Endometrial microvascular endothelial cells (primary cell): ENCODE results near the gene ICE1. TPM values are rescaled to one million over a fixed set of nuclear protein-coding genes. Genes with fewer than 3 reads are reported as not detected.
"Not testable (repeated sequence)": the region's sequence is repeated elsewhere in the genome, so short reads cannot be mapped to it uniquely, and the experiment has no call there.

Source experiments
- in situ Hi-C: cut with HindIII; loops from 2 replicates; pipeline ENCODE4 v1.10.0; 2017; ENCODE audit warnings: low sequenced_read_pairs, low pct_unique_long_range_greater_than_20kb; ENCODE audit errors: inconsistent ontology term
- total RNA-seq: library from RNA; depleted of rRNA; stranded (reverse); fragments of >200 nt; gene quantifications from one replicate; pipeline ENCODE4 v1.2.3, GENCODE V29; 2015; ENCODE audit errors: inconsistent ontology term

The ICE1 gene, protein sequence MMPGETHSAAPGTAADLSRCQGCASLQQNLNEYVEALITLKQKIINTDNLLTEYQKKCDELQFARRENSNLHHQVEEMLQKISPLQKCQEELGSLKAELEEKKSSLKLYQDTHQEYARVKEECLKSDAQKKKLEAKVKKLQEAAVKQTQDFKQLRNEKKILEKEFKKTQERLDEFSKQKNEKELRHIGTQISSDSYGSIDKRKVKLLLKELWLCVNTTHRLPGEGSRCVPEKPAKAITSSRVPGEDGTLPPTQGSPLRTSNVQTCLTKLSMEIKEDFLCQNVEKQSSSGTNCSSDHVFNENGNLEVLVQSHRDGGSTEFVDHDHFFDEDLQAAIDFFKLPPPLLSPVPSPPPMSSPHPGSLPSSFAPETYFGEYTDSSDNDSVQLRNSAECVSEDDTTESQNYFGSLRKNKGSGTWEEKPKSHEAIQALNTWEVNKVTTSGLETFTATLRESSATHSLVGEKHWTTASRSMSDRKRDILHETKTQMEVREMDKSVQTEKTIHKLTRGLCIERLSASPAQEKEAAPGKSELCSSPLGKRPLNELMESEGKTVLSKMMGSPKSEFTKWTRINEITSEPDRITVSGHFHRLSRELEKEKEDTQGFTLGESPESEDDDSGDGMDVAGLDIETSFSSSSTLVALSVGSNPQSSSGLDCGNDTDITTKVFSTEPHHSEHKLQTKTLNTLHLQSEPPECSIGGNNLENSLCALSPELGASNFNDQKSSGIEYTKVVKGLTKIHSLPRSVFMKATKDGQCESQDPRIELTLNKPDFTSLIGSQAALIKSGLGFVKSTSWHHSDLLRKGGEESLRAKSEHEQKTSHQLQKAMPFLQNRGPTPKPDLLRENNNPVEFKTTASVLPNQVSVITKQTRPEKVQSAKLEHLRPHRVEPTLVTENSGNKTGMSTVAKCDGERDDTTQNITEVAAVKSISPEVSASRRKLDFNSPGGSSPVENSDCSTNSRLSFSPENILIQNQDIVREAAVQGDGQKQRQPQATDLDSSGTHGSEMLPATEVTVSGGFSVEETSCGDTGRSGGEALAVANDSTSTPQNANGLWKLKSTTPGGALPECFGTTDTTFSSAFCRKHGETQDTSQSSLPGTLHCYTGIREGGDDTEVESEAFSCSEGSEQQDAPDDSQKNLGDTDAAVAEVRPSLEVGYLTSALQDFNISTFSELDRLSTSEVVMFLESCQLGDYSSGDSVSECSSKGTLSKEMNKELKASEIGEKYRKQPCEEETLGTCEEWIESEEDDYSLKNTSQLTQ (N-terminal part only)
- 23.4 TPM for total RNA-seq

DNA sequence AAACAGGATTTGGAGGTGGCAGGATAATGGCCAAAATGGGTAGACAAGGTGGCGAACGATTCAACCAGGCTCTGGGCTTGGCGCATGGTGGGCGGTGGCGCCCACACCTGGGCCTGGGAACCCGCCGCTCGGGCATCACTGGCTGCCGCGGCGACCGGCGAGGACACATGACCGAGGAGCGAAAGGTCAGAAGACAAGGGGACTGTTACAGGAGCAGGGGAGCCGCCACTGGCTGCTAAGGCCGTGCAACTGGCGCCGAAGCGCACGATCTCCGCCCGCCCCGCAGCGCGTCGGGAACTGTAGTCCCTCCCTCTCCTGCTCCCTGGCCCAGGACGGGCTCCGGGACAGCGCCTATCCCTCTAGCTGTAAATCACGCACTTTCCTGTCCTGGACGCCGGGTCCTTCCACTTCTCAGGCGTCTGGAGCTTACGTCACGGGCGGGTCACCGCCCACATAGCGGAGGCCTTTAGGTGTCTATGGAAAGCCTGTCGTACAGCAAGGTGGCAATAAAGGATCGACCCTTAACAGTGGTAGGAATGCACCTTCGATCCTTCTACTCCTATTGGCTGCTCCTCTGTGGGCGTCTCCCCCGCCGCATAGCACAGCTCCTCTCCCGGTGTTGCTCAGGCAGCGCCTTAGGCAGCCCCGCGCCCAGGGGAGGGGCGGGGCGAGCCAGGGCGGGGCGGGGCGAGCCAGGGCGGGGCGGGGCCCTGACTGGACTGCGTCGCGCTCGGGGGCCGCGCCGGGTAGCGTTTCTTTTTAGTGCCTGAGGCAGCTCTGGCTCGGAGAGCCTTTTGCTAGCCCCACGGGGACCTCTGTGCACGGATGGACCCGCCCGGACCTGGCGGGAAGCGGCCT, at the start of gene ICE1:
ICE1 (plus strand) TSS at position 717 of the 858 bp plus-strand sequence. CDS start 239 bp downstream, outside the sequence.
- in situ Hi-C loops = no loop called here

DNA sequence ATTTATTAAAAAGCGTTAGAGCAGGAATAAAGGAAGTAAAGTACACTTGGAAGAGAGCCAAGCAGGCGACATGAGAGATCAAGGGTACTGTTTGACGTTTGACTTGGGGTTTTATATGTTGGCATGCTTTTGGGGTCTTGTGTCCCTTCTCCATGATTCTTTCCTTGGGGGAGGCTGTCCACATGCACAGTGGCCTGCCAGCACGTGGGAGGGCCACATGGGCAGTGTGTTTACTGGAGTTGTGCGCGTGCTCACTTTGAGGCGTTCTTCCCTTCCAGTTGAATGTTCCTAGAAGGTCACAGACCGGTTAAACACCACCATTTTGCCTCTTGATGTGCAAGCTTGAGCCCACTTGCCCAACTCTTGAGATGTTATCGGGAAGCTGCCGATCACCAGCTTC, 49.5 kb upstream of the ICE1 start:
- in situ Hi-C loops = no loop called here

DNA sequence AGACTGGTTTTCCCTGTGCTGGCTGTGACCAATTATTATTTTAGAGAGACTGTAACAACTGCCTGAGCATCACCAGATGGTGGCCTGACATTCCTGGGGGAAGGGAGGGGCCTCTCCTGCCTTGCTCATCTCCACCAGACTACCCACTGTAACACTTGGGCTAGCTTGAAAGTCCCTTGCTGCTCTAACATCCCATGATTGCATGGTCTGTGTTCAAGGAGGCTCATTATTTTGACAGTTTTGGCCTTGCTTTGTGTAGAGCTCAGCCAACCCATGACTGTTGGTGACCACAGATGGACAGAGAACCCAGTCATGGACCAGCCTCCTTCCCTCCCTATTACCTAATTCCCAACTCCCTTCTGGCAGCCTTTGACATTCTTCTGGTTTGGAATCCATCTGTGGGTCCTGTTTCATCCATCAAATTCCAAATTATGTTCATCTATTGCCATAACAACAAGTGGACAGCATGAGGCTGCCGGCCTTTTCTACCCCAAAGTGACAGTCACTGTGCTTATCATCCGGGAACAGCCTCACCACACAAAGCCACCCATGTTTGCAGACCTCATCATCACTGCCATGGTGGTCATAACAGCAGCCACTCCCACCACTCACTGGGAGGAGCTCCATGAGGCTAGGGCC, 49.0 kb upstream of the ICE1 start:
- in situ Hi-C loops = no loop called here

DNA sequence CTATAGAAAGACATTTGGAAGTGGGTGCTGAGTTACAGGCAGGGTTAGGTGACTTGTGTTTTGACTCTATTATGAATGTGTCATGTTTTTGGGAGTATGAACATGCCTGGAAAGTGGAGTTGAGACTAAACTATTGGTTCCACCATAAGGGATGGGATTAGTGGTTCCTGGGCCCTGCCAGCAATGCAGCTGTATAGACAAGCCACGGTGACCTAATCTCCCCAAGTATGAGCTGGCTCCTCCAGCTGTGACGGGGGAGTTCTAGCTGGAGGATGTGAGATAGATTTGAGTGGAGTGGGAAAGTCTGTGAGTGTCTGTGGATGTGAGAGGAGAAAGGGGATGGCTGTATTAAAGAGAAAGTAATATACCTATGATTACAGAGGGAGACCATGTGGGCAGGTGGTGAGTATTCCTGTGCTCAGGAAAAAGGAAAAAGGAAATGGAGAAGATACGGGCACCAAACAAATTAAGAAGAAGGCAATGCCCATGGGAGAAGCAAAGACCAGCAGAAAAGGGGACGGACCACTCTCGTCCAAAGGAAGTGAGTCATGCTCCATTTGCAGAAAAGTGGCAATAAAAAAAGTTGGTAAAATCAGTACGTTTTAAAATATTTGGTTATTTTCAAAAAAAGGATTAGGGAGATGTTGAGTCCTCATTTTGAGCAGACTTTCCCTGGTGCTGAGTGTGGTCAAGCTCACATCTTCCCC, 48.3 kb upstream of the ICE1 start:
- in situ Hi-C loops = no loop called here

DNA sequence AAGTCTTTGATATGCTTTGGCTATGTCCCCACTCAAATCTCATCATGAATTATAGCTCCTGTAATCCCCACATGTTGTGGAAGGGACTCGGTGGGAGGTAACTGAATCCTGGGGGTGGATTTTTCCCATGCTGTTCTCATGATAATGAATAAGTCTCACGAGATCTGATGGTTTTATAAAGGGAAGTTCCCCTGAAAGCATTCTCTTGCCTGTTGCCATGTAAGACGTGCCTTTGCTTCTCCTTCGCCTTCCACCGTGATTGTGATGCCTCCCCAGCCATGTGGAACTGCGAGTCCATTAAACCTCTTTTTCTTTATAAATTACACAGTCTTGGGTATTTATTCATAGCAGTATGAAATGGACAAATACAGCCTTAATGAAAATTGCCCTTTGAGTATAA, 44.7 kb upstream of the ICE1 start:
- in situ Hi-C loops = no loop called here

DNA sequence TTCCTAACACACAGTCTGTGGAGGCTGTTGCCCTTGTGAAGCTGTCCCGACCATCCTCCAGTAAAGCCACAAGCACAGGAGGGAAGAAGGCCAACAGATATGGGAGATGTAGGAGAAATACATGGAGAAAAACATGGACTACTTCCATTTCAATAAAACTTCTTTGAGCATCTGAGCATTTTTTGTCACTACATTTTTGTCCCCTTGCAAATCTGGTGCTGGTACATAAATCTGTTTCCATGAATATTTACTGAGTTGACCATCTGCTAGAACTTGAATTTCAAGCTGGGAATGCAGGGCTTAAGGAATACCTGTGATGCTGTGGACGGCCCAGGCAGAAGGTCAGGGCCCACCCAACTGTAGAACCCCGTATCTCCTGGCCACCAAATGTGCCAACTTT, 43.9 kb upstream of the ICE1 start:
- in situ Hi-C loops = no loop called here

DNA sequence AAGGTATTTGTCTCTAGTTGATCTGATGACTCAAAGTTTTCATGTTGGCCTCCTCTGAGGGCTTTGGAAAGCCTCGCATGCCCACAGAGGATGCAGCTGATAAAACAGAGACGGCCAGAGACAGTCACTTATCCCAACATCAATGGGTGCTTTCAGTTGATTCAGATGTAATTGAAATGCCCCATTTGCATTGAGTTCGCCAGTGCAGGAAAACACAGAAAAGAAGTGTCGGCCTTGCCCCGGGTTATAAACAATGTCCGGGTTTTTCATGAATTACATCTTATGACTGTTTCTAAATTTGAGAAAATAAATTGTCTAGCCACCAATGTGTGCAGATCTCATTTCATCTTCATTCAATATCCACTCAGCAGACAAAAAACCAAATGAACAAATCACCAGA, 42.2 kb upstream of the ICE1 start:
- in situ Hi-C loops = no loop called here

DNA sequence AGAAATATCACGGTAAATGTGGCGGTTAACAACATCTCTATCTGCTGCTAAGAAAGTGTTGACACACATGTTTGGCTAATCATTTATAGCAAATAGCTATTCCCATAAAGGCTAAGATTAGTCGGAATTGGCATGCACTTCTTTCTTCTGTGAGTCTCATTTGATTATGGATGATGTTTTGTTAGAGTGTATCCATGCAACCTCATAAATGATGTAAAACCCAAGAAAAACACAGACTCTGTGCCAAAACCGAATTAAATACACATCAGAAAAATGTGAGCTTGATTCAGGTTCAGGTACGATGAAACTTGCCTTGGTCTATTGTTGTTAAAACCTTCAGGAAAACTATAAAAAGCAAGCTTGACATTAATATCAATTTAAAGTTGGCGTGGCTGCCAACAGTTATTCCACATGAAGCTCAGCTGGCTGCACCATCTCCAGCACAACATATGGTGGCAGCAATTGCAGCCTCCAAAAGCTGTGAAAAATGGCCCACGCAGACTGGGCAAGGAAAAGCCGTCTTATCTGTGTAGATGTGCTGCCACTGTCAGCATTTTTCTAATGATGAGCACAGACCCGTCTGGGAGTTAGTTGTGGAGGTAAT, 41.1 kb upstream of the ICE1 start:
- in situ Hi-C loops = no loop called here

DNA sequence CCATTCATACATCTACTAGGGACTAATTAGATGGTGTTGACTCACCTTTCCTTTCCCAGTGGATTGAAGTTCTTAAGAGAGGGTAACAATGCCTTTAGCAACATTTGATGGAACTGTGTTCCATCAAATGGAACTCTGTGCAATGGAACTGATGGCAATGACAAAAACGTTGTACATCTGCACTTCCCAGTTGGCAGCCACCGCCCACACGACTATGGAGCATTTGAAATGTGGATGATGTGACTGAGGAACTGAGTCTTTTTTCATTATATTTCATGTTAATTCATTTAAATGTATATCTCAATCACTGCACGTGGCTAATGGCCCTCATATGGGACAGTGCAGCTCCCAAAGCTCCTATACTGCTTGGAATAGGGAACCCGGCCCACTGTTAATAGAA, 39.0 kb upstream of the ICE1 start:
- in situ Hi-C loops = no loop called here

DNA sequence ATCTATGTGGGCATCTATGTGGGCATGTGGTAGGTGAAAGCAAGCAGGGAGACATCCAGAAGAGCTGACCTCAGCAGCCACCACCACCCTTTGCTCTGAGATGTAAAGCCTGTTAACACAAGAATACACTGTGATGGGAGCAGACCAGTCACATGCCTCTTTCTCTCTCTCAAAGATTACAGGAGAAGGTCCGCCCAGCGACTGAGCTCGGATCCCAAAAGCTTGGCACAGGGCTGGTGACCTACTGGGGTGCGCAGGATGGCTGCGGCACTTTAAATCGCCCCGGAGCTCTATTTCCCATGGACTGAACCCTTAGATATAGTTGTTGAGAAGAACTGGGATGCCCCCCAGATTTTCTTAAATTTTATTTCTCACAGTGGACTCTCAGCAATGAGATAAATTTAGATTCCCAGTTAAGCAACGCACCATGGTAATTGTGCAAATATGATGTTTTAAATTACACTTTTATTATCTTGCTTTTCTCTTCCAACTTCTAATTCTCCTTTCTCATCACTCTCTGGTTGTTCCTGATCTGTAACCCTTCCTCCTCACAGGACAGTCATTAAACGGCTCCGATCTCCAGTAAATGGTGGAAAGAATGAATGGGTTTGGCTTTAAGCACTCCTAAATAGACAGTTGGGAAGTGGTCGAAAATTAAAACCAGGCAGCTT, 37.7 kb upstream of the ICE1 start:
- in situ Hi-C loops = no loop called here

DNA sequence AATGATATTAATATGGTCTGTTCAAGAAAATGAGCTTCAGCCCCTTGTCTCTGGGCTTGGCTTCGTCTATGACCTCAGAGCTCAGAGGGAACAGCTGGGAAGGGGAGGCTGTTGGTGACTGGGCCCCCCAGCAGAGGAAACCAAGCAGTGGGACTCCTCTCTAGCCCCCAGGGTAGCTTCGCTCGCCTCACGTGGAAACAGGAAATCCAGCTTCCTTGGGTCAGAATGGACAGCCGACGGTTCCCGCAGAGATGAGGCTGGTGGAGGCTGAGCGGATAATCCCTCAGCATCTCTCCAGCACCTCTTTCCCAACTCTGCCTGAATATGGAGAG, 37.2 kb upstream of the ICE1 start:
- in situ Hi-C loops = no loop called here

DNA sequence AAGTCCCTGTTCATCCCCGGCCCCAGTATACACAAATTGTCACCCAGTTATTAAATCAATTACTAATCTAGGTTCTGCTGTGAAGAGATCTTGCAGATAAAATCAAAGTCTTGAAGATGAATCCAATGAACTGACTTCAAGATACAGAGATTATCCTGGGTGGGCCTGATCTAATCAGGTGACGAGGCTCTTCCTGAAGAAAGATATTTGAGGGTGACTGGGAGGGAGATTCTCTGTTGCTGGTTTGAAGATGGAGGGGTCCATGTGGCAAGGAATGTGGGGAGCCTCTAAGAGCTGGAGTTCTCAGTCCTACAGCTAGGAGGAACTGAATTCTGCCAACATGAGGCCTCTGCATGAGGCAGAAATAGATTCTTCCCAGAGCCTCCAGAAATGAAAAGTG, 36.1 kb upstream of the ICE1 start:
- in situ Hi-C loops = no loop called here

DNA sequence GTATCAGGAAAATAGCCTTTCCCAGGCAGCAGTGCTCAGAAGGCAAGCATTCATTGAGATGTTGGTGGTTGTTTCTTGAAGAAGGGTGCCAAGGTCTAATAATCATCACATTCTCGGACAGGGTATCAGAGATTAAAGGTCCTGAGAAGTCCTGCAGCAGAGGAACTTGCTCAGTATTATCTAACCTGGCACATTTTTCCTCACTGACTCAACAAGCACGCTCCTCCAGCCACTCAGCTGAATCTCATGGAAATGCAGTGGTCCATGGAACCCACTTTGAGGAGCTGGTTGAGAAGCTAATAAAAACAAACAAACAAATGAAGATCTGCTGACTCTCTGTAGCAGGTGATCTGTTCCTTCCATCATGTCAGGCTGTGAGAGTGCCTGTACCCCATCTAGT, 35.3 kb upstream of the ICE1 start:
- in situ Hi-C loops = no loop called here

DNA sequence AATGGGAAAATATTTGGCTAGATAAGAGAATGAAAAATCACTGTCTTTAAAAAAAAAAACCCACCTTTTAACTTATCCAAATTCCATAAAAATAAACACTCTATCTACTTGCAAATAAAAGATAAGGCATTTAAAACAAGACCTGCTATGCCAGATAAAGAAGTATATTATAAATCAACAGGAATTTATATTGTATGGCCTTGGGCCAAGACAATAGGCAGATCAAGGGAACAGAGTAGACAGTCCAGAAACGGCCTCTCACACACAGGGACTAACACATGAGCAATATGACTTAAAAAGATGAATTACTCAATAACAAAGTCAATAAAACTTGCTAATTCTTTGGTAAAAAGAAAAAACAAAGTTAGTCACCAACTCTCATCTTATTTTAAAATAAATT, 34.7 kb upstream of the ICE1 start:
- in situ Hi-C loops = no loop called here

DNA sequence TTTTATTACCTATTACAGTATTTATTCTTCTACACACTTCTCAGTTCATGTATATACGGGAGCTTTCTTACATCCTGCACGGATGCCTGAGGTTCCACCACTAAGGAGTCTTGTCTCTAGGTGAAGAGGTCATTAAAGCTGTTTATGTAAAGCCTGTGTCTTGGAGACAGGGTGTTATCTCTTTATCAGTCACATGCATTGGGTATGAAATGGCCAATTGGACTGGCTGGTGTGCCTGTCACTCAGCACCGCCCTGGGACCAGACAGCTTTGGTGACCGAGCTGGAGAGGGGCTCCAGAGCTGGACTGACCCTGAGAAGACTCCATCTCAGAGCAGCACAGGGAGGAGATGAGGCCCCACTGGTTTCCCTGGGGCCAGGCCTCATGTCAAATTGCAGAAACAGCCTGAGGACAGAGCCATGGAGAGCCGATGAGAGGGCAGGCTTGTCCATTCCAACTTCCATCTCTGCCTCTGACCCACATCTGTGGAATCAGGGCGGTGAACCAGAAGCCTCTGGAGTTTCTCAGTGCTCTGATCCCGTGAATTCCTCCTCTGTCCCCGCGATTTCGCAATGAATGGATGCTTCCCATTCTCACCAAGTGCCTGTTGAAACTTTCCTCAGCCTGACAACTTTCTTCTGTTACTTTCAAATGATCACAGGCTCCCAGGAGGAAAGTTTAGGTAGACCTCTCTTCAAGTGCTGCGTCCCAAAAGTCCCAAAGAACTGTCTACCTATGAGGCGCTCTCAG, 32.2 kb upstream of the ICE1 start:
- in situ Hi-C loops = not testable (repeated sequence)

DNA sequence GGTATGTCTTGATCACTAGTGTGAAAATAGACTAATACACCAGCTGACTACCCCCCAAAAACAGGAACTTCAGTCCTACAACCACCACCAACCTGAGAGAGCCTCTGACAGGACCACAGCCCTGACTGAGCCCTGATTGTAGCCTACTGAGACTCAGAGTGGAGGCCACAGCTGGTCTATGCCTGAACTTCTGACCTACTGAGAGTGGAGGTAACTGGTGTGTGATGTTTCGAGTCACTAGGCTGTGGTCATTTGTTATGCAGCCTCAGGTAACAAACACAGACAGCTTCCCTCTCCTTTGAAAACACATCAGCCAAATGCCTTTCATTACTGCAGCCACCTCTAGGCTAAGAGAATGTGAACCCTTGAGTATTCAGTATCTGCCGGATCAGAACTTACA, 30.0 kb upstream of the ICE1 start:
- in situ Hi-C loops = not testable (repeated sequence)
